HL-60/S4 treated with phorbol 12-myristate 13-acetate at 8.2 ng/mL for 4 days and 3 days (cell line): ENCODE measurements around the gene SIPA1L2.

ENCODE experiments used
- in situ Hi-C: fragments of 300-500 bp; cut with MboI; formaldehyde crosslinking; loops from 2 replicates; pipeline ENCODE4 v1.15.0; 2022; ENCODE audit warnings: low sequenced_read_pairs

SIPA1L2 gene

GRCh38 chr1:232644209-232644608, 14.3 kb upstream of the SIPA1L2 start:
- in situ Hi-C loops, result loop anchor here (25.0 kb wide), 1 partner anchor 593 kb away; no protein-coding TSS in a partner anchor

- in situ Hi-C loops, result loop anchor here (25.0 kb wide), 1 partner anchor 594 kb away; no protein-coding TSS in a partner anchor
These were observed 13.3 kb upstream of the SIPA1L2 start for GRCh38 chr1:232643251-232643650.

GRCh38 chr1:232641507-232641906, 11.6 kb upstream of the SIPA1L2 start:
- in situ Hi-C loops, result loop anchor here (25.0 kb wide), 1 partner anchor 596 kb away; no protein-coding TSS in a partner anchor

GRCh38 chr1:232636799-232637198, 6.9 kb upstream of the SIPA1L2 start:
- in situ Hi-C loops, result loop anchor here (10.0 to 25.0 kb wide), 2 partner anchors 538 to 601 kb away; no protein-coding TSS in a partner anchor

GRCh38 chr1:232635778-232636356, 5.9 kb upstream of the SIPA1L2 start:
- in situ Hi-C loops, result loop anchor here (10.0 to 25.0 kb wide), 2 partner anchors 539 to 601 kb away; no protein-coding TSS in a partner anchor

- in situ Hi-C loops, result loop anchor here (10.0 to 25.0 kb wide), 2 partner anchors 540 to 602 kb away; no protein-coding TSS in a partner anchor
These were observed 5.3 kb upstream of the SIPA1L2 start for GRCh38 chr1:232635279-232635678.

GRCh38 chr1:232634096-232634495, 4.2 kb upstream of the SIPA1L2 start:
- in situ Hi-C loops, result loop anchor here (10.0 to 25.0 kb wide), 2 partner anchors 541 to 603 kb away; no protein-coding TSS in a partner anchor

- in situ Hi-C loops, result loop anchor here (10.0 to 25.0 kb wide), 2 partner anchors 544 to 606 kb away; no protein-coding TSS in a partner anchor
These were observed 912 bp upstream of the SIPA1L2 start for GRCh38 chr1:232630894-232631195.

GRCh38 chr1:232629250-232630046, 485 bp downstream of the SIPA1L2 start:
- in situ Hi-C loops, result loop anchor here (10.0 to 25.0 kb wide), 2 partner anchors 545 to 608 kb away; no protein-coding TSS in a partner anchor

GRCh38 chr1:232628335-232629249, 1.3 kb downstream of the SIPA1L2 start:
- in situ Hi-C loops, result loop anchor here (25.0 kb wide), 1 partner anchor 609 kb away; no protein-coding TSS in a partner anchor

GRCh38 chr1:232627645-232628334, 2.1 kb downstream of the SIPA1L2 start:
- in situ Hi-C loops, result loop anchor here (25.0 kb wide), 1 partner anchor 610 kb away; no protein-coding TSS in a partner anchor

GRCh38 chr1:232627171-232627570, 2.8 kb downstream of the SIPA1L2 start:
- in situ Hi-C loops, result loop anchor here (25.0 kb wide), 1 partner anchor 610 kb away; no protein-coding TSS in a partner anchor

GRCh38 chr1:232626452-232626851, 3.5 kb downstream of the SIPA1L2 start:
- in situ Hi-C loops, result loop anchor here (25.0 kb wide), 1 partner anchor 611 kb away; no protein-coding TSS in a partner anchor

GRCh38 chr1:232625319-232625868, 4.5 kb downstream of the SIPA1L2 start:
- in situ Hi-C loops, result loop anchor here (25.0 kb wide), 1 partner anchor 612 kb away; no protein-coding TSS in a partner anchor

- in situ Hi-C loops, result loop anchor here (25.0 kb wide), 1 partner anchor 613 kb away; no protein-coding TSS in a partner anchor
These were observed 5.2 kb downstream of the SIPA1L2 start for GRCh38 chr1:232624546-232625281.

GRCh38 chr1:232622981-232623380, 7.0 kb downstream of the SIPA1L2 start:
- in situ Hi-C loops, result no loop called here

GRCh38 chr1:232622378-232622777, 7.6 kb downstream of the SIPA1L2 start:
- in situ Hi-C loops, result no loop called here

- in situ Hi-C loops, result no loop called here
These were observed 8.9 kb downstream of the SIPA1L2 start for GRCh38 chr1:232621050-232621449.
